Inferior parietal cortex (tissue), 1 donor: ENCODE measurements around the gene LONP2.

Source experiments
- DNase-seq: peaks from one replicate; pipeline ENCODE4 v3.0.0-alpha.2; 2016; ENCODE audit errors: extremely low spot score

The LONP2 gene

GRCh38 chr16:48244080-48244862 lies at the start of gene LONP2:
LONP2 (plus strand) TSS chr16:48244300; CDS start chr16:48244389, 89 bp downstream.
- peak; percentile 95 for DNase-seq

DNA sequence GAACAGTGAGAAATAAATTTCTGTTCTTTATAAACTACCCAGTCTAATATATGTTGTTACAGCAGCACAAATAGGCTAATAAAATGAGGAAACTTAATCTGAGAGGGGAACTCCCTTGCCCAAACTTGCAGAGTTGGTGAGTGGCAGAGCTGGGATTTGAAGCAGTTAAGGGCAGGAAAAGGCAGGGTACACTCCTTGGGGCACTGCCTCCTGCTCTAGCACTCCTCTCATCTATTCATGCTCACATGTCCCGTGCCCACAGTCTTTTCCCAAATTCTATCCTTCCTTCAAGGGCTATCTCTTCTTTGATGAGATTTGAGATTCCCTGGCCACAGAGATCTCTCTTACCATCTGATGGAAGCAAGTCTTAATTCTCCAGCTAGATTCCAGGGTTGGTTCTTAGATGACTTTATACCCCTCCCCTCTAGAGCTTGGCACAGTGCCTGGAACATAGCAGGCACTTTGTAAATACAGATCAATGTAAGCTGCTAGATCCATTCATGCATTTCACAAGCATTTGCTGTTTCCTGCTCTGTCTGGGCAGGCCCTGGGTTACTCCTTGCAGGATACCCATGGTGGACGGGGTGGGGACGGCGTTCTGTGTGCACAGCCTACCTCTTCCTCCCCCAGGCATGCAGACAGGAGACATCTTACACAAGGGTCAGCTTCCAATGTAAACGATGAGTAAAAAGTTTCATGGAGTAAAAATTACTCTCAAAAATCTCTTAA lies 49.1 kb upstream of the LONP2 start:
- DNase-seq: no peak

GRCh38 chr16:48197294-48197693 lies 46.8 kb upstream of the LONP2 start:
- no peak for DNase-seq

DNA sequence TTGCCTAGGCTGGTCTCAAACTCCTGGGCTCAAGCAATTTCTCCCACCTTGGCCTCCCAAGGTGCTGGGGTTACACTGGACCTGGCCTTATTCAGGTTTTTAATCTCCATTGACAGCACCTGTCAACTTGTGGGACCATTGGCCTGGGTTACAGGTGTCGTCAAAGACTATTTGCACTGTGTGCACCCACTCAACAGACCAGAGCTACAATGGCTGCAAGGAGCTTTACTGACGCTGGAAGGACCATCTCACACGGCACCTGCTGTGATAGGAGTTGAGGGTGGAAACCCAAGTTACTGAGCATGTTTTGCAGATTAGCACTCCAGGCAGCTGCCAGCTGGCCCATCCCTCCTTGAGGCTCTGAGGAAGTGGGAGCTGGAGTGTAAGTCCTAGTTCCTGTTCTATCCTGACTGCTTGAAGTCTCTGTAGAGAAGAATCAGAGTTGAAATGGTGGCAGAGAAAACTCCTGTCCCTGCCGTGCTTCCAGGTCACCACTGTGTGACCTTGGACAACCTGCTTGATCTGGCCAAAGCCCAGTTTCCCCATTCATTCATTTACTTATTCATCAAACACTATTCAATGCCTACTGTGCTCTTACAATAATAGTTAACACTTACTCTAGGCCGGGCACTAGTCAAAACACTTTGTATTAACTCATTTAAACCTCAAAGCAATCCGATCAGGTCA lies 42.4 kb upstream of the LONP2 start:
- no peak for DNase-seq

- DNase-seq: no peak
Measured at GRCh38 chr16:48203974-48204824, 39.9 kb upstream of the LONP2 start.

GRCh38 chr16:48204825-48205151 lies 39.3 kb upstream of the LONP2 start:
- no peak for DNase-seq

DNA sequence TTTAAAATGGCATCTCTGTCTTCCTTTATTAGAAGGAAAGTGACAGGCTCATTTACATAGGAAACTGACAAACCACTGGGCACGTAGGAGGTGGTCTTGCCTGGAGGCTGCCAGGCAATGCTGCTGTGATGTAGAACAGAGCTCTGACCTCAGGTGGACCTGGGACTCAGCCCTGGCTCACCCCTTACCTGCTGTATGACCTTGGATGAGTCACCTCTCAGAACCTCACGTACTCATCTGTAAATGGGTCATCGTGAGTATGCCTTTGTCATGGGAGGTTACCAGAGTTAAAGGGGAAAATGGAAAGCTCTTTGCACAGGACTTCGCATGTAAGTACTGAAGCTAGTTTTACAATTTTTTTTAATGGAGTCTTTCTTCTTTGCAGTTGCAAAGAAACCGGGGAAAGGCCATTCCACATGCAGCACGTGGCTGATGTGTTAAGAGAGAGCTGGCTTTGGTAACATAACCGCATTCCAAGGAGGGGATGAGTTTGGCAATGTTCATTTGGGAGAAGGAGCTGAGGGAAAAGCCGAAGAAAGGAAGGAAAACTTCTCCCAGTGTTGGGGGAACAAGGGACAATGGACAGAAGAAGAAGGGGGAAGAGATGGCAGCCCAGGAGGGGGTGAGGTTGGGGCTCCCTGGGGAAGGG lies 37.4 kb upstream of the LONP2 start:
- DNase-seq: no peak

GRCh38 chr16:48210747-48211146 lies 33.4 kb upstream of the LONP2 start:
- DNase-seq: no peak

GRCh38 chr16:48212033-48212432 lies 32.1 kb upstream of the LONP2 start:
- DNase-seq: no peak

DNA sequence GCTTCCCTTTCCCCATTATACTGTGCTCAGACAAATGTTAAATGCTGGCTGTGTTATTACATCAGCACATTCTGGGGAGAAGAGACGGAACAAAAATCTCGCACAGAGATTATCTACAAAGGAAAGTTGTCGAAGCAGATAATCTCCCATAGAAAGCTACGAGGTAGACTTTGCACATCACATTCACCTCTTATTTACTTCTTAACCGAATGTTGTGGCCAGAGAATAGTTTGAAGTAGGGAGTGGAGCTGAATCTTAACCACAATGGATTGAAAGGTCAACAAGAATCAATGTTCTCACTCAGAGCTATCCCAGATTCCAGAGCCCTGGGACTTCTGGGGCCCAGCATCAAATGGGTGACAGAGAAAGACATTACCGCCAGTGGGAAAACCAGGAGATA lies 28.4 kb upstream of the LONP2 start:
- DNase-seq: no peak

DNA sequence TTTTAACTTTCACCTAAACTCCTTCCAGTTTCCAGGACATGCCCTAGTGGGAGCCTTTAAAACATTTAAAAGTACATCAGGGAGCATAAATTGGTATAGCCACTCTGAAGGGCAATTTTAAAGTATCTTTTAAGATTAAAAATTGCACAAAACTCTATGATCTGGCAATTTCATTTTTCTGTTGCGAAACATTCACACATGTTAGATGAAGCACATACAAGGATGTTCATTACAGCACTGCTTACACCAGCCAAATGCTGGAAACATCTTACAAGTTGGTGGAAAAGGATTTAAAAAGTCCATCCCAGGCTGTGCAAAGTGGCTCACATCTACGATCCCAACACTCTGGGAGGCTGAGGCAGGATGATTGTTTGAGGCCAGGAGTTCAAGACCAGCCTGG lies 26.4 kb upstream of the LONP2 start:
- DNase-seq: no peak

DNA sequence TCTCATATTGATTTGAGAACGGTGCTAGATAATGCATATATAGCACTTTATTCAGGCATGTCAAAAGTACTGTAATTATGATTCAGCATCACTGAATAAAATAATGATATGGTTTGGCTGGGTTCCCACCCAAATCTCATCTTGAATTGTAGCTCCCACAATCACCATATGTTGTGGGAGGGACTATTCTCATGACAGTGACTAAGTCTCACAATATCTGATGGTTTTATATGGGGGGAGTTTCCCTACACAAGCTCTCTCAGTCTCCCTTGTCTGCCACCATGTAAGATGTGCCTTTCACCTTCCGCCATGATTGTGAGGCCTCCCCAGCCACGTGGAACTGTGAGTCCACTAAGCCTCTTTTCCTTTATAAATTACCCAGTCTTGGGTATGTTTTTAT lies 25.6 kb upstream of the LONP2 start:
- DNase-seq: no peak

GRCh38 chr16:48220891-48221290 lies 23.2 kb upstream of the LONP2 start:
- DNase-seq: no peak

GRCh38 chr16:48223490-48223889 lies 20.6 kb upstream of the LONP2 start:
- DNase-seq: no peak

DNA sequence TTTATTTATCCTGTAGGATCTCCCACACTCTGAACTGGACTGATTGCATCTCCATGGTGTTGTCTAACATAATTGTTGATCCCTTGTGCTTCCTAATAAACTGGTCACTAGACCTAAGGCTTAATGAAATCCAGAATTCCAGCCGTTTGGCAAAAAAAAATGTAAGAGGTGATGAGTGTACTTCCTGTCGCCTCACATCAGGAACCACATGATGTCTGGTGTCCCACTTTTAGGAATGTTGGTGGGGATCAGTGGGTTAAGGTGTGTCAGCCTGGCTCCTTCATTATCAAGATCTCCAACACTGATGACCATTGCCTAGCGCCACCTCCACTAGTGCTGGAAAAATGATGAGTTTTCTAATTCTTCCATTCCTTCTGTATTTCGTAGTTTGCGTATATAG lies 18.6 kb upstream of the LONP2 start:
- DNase-seq: no peak

DNA sequence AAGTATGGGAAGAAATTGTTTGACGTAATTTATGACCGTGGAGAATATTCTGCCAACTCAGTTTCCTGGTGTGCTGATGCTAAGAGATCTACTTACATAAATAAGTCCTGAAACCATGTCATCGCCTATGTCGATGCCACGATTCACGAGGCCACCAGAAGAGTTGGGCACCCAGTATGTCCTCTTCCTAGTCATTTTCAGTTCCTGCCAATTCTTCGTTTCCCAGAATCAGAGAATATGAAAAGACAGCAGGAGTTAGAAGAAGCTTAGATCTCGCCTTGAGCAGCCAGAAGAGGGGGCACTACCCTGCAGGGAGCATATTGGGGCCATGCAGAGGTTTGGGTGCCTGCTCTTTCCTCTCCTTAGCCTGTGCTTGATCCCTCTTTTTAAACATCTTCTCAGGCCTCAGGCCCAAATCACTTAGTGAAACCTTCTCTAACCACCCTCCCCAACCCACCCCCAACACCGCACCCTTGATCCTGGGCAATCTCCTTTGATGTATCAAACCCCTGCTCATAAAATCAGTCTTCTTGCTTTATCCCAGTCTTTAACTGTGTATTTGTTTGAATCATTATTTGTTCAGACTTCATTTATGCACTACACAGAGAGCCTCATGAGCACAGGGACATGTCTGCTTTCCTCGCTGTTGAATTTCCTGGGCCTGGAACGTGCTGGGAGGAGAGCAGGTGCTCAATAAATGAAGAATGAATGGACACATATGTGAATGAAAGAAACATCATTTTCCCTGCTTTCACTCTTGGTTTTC lies 12.2 kb upstream of the LONP2 start:
- DNase-seq: peak; percentile 20

DNA sequence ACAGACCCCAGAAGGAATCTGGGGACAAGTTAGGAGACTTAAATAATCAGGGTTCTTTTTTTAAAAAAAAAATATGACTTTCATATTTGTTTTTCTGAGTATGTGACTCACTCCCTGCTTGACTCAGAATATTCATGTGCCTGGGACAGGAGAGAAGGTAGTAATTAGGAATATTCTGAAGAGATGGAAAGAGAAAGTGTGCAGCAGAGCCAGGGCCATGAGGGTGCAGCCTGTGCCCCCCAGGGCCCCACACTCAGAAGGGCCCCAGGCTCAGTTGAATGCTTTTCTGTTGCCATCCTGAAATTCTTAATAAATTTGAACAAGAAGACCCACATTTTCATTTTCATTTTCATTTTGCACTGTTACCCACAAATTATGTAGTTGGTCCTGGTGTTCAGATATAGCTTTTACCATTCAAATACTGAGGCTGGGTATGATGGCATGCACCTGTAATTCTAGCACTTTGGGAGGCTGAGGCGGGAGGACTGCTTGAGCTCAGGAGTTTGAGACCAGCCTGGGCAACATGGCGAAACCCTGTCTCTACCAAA lies 11.5 kb upstream of the LONP2 start:
- no peak for DNase-seq

DNA sequence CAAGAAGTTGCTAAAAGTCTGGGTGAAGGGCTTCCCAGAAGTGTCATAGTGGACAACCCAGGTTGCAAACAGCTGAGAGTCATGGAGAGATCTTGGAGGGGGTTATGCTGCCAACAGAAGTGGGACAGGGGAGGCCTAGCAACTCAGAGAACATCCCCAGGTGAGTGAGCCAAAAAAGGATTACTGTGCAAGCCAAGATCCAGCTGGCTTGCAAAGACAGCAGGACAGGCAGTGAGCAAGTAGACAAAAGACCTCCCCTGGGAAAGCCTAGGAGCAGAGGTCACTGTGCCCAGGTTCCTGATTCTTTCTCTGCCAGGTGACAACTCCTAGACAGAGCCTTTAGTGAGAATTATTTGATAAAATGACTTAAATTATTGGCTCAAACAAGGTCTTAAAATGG lies 9.5 kb upstream of the LONP2 start:
- DNase-seq: no peak

GRCh38 chr16:48235058-48235555 lies 9.0 kb upstream of the LONP2 start:
- DNase-seq: no peak

DNA sequence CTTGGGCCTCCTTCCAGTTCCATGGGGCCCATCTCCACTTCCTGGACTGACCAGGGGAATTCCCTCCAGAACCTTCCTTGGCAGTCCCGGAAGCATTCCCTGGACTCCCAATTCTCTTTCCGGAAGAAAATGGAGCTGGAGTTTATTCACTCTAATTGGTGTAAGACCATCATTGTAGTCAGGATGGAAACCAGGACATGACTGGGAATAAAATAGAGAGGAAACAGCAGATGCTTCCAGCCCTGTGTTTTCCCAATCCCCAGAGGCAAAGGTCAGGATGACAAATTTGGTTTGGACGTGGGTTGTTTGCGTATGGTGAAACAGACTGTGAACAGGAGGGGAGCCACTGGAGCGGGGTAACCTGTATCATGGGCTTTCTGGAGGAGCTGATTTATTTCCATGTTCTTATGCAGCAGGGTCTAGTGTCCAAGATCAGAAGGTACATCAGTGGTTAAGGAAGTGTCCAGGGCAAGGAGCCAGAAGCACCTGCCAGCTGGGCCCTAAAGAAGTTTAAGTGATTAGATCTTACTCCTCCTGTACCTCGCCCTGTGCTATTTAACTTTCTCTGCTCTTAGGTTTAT lies 8.5 kb upstream of the LONP2 start:
- no peak for DNase-seq
